Glutamatergic neuron (in vitro differentiated cells): ENCODE data around the gene RGS14. TPM values are rescaled to one million over a fixed set of nuclear protein-coding genes. Genes with fewer than 3 reads are reported as not detected.
"Not testable (repeated sequence)": the region's sequence is repeated elsewhere in the genome, so short reads cannot be mapped to it uniquely, and the experiment has no call there.

Experiments
- DNase-seq: peaks from one replicate; pipeline ENCODE4 v3.0.0; 2022
- H3K27ac Mint-ChIP-seq: one replicate; pipeline ENCODE4 v1.8.0; 2020; ENCODE audit warnings: mild to moderate bottlenecking, mixed read lengths, inconsistent platforms; ENCODE audit not compliant: unreplicated experiment
- H3K27me3 Mint-ChIP-seq: one replicate; pipeline ENCODE4 v1.8.0; 2020; ENCODE audit warnings: mild to moderate bottlenecking, moderate library complexity, mixed read lengths, inconsistent platforms; ENCODE audit not compliant: unreplicated experiment
- H3K36me3 Mint-ChIP-seq: one replicate; pipeline ENCODE4 v1.8.0; 2020; ENCODE audit warnings: mild to moderate bottlenecking, mixed read lengths, inconsistent platforms; ENCODE audit not compliant: unreplicated experiment
- H3K4me1 Mint-ChIP-seq: one replicate; pipeline ENCODE4 v1.8.0; 2020; ENCODE audit warnings: mild to moderate bottlenecking, low read depth, mixed read lengths, inconsistent platforms; ENCODE audit not compliant: unreplicated experiment
- H3K4me3 Mint-ChIP-seq: one replicate; pipeline ENCODE4 v1.8.0; 2020; ENCODE audit warnings: mild to moderate bottlenecking, mixed read lengths, inconsistent platforms; ENCODE audit not compliant: unreplicated experiment
- H3K9me3 Mint-ChIP-seq: one replicate; pipeline ENCODE4 v1.8.0; 2020; ENCODE audit warnings: mild to moderate bottlenecking, moderate library complexity, mixed read lengths, inconsistent platforms; ENCODE audit not compliant: unreplicated experiment
- CTCF ChIP-seq: fragments of 200-600 bp; sonication (generic); IDR thresholded peaks from one replicate; pipeline ENCODE4 v1.5.0; 2021; ENCODE audit not compliant: partially characterized antibody, unreplicated experiment
- total RNA-seq: library from RNA; stranded (reverse); fragmentation: NEBNext Ultra II Directional; extraction: Animal tissue kit (Norgen Biotek cat#: 25700); gene quantifications from one replicate; pipeline ENCODE4 v1.2.1, GENCODE V29; 2021; ENCODE audit not compliant: unreplicated experiment

RGS14 gene
- total RNA-seq, 1 donor from 2014 or later = 15.9 TPM

GRCh38 chr5:177409043-177409801 lies 51.5 kb downstream of the RGS14 start, which contains the start of gene F12:
F12 (minus strand) TSS chr5:177409564; CDS start chr5:177409527, 37 bp downstream.
- H3K36me3 Mint-ChIP-seq = no peaks in the 10 kb centered on the region
- H3K27ac Mint-ChIP-seq = no peak within 1 kb of the TSS
- H3K27me3 Mint-ChIP-seq = peaks cover 10% of the 10 kb centered on the region
- H3K4me1 Mint-ChIP-seq = peaks cover 2% of the 10 kb centered on the region
- TF ChIP-seq CTCF = no peak
- H3K4me3 Mint-ChIP-seq = no peak within 1 kb of the TSS
- DNase-seq = no peak
- H3K9me3 Mint-ChIP-seq = peaks cover 3% of the 10 kb centered on the region

GRCh38 chr5:177410575-177410974 lies 52.9 kb downstream of the RGS14 start:
- no peak for TF ChIP-seq CTCF
- no peak overlapping the region for H3K27ac Mint-ChIP-seq
- no peaks in the 10 kb centered on the region for H3K4me1 Mint-ChIP-seq
- peaks cover 8% of the 10 kb centered on the region for H3K27me3 Mint-ChIP-seq
- no peaks in the 10 kb centered on the region for H3K36me3 Mint-ChIP-seq
- H3K9me3 Mint-ChIP-seq = peaks cover 3% of the 10 kb centered on the region
- H3K4me3 Mint-ChIP-seq = no peak overlapping the region
- no peak for DNase-seq

GRCh38 chr5:177412603-177413233 lies 55.0 kb downstream of the RGS14 start:
- H3K36me3 Mint-ChIP-seq = no peaks in the 10 kb centered on the region
- no peak for TF ChIP-seq CTCF
- no peaks in the 10 kb centered on the region for H3K4me1 Mint-ChIP-seq
- H3K27ac Mint-ChIP-seq = no peak overlapping the region
- peaks cover 2% of the 10 kb centered on the region for H3K9me3 Mint-ChIP-seq
- peaks cover 13% of the 10 kb centered on the region for H3K27me3 Mint-ChIP-seq
- no peak overlapping the region for H3K4me3 Mint-ChIP-seq
- no peak for DNase-seq

GRCh38 chr5:177414481-177414880 lies 56.8 kb downstream of the RGS14 start:
- Mint-ChIP-seq H3K4me3 (no peak overlapping the region), H3K9me3 (peaks cover 2% of the 10 kb centered on the region), H3K27ac (no peak overlapping the region), H3K27me3 (peaks cover 8% of the 10 kb centered on the region), H3K36me3 (no peaks in the 10 kb centered on the region), H3K4me1 (no peaks in the 10 kb centered on the region)
- no peak for DNase-seq
- TF ChIP-seq CTCF = no peak

GRCh38 chr5:177417081-177417480 lies 59.4 kb downstream of the RGS14 start:
- not testable (repeated sequence) for H3K9me3 Mint-ChIP-seq, DNase-seq, H3K4me1 Mint-ChIP-seq, H3K27me3 Mint-ChIP-seq, H3K27ac Mint-ChIP-seq, H3K4me3 Mint-ChIP-seq, H3K36me3 Mint-ChIP-seq
